Ovary (tissue), 9 donors: Measurements from ENCODE around the gene PNPO. TPM values are rescaled to one million over a fixed set of nuclear protein-coding genes. Genes with fewer than 3 reads are reported as not detected.

Source experiments
- DNase-seq, 5 donors: peaks; one replicate each; pipeline ENCODE4 v3.0.0-alpha.2; 2019 to 2020
- H3K27ac ChIP-seq, 2 donors: fragments of 200-600 bp; one replicate each; pipeline versions ENCODE4 v1.5.1 to v1.8.0; 2019 to 2022
- H3K27me3 ChIP-seq: fragments of 200-600 bp; one replicate; pipeline ENCODE4 v1.8.0; 2022
- H3K36me3 ChIP-seq: fragments of 200-600 bp; sonication (generic); one replicate; pipeline ENCODE4 v1.5.1; 2019
- H3K4me1 ChIP-seq: one replicate; pipeline ENCODE4 v1.8.1; 2013; ENCODE audit warnings: mild to moderate bottlenecking, moderate library complexity; ENCODE audit not compliant: insufficient read depth
- H3K4me3 ChIP-seq: fragments of 200-600 bp; sonication (generic); one replicate; pipeline ENCODE4 v1.5.1; 2017
- H3K9me3 ChIP-seq, 2 donors: fragments of 200-600 bp in 1 of 2; sonication (generic) in 1 of 2; one replicate each; pipeline versions ENCODE4 v1.5.1 to v1.8.1; 2013 to 2019; ENCODE audit warnings: mild to moderate bottlenecking in 1 of 2, moderate library complexity in 1 of 2
- EP300 ChIP-seq: sonication (generic); formaldehyde crosslinking; IDR thresholded peaks from one replicate; pipeline ENCODE4 v1.6.1; 2017; ENCODE audit warnings: antibody characterized with exemption
- POLR2A ChIP-seq: fragments of 450-650 bp; IDR thresholded peaks from one replicate; pipeline ENCODE4 v1.6.1; 2017; ENCODE audit warnings: antibody characterized with exemption, mild to moderate bottlenecking, moderate library complexity
- WGBS, 3 donors: extraction: QIAGEN DNeasy Blood & Tissue Kit in 1 of 3; methylation state at CpG; one replicate each; pipeline versions ENCODE4 v1.1.5 to v1.1.7; 2013 to 2017; 5-methylcytosine and 5-hydroxymethylcytosine counted together
- intact Hi-C, 4 donors: fragments of 100-400 bp; cut with DNase I; formaldehyde crosslinking; loops; one replicate each; pipeline versions ENCODE4 v1.11.0 to v1.15.1; 2022 to 2023
- polyA plus RNA-seq, 2 donors: library from polyadenylated mRNA; stranded (reverse); fragments of 200-250 nt in 1 of 2; fragments of 350-450 nt in 1 of 2; fragmentation: Illumina TruSeq in 1 of 2; extraction: RNeasy Lipid Tissue Mini Kit (QIAGEN cat#74804) in 1 of 2; gene quantifications; one replicate each; pipeline ENCODE4 v1.2.3, GENCODE V29; 2013 to 2014
- total RNA-seq, 7 donors: library from RNA; depleted of rRNA in 2 of 7; stranded (reverse); fragments of >200 nt in 2 of 7; fragmentation: NEBNext Ultra II Directional in 3 of 7; extraction: Animal tissue kit (Norgen Biotek cat#: 25700) in 3 of 7; gene quantifications; one replicate each; pipeline versions ENCODE4 v1.1.0 to v1.2.4, GENCODE V29; 2016 to 2023
- TF ChIP-seq, protein P1 (sequence below), 3 donors: fragments of 450-650 bp in 2 of 3; fragments of 200-600 bp in 1 of 3; IDR thresholded peaks; one replicate each; pipeline versions ENCODE4 v1.5.1 to v1.8.0; 2016 to 2022; ENCODE audit warnings: antibody characterized with exemption in 3 of 3, mild to moderate bottlenecking in 1 of 3
- donor health status: DM: no; HTN: no; CAD: no; lungs with moderate emphysema.
- donor health status: DM: no; HTN: no; CAD: no.
- donor health status: Bipolar disorder and iron deficiency.
- donor health status: DM: yes; HTN: yes; CAD: no.
- donor health status: DM: no; HTN: no; CAD: no.
- donor health status: DM: yes; HTN: yes; CAD: no.

PNPO gene
- total and polyA plus RNA-seq, 9 donors = 6.1 to 32.4 (median 21.8) TPM

GRCh38 chr17:47990962-47991731 is 49.8 kb downstream of the PNPO start:
- 56 to 64% (median 61%) methylated on average over 14 of the region's 14 CpGs for WGBS, 3 donors
- H3K4me3 ChIP-seq = no peak overlapping the region
- TF ChIP-seq EP300 = no peak
- TF ChIP-seq, protein P1, sequence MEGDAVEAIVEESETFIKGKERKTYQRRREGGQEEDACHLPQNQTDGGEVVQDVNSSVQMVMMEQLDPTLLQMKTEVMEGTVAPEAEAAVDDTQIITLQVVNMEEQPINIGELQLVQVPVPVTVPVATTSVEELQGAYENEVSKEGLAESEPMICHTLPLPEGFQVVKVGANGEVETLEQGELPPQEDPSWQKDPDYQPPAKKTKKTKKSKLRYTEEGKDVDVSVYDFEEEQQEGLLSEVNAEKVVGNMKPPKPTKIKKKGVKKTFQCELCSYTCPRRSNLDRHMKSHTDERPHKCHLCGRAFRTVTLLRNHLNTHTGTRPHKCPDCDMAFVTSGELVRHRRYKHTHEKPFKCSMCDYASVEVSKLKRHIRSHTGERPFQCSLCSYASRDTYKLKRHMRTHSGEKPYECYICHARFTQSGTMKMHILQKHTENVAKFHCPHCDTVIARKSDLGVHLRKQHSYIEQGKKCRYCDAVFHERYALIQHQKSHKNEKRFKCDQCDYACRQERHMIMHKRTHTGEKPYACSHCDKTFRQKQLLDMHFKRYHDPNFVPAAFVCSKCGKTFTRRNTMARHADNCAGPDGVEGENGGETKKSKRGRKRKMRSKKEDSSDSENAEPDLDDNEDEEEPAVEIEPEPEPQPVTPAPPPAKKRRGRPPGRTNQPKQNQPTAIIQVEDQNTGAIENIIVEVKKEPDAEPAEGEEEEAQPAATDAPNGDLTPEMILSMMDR (IDR thresholded peaks at IDR 0.05) = no peak
- TF ChIP-seq POLR2A = no peak
- no peak for DNase-seq
- H3K9me3 ChIP-seq = no peaks in the 10 kb centered on the region
- intact Hi-C loops = no loop called here
- no peaks in the 10 kb centered on the region for H3K4me1 ChIP-seq
- no peaks in the 10 kb centered on the region for H3K36me3 ChIP-seq
- H3K27me3 ChIP-seq = no peaks in the 10 kb centered on the region
- H3K27ac ChIP-seq = no peak overlapping the region

- Histone ChIP-seq H3K27me3 (no peaks in the 10 kb centered on the region), H3K4me3 (no peak overlapping the region), H3K9me3 (no peaks in the 10 kb centered on the region), H3K27ac (no peak overlapping the region), H3K4me1 (no peaks in the 10 kb centered on the region), H3K36me3 (no peaks in the 10 kb centered on the region)
- no peak for TF ChIP-seq POLR2A
- TF ChIP-seq, protein P1 (IDR thresholded peaks at IDR 0.05) = no peak
- no peak for TF ChIP-seq EP300
- 57 to 65% (median 61%) methylated on average over 4 of the region's 4 CpGs for WGBS, 3 donors
- DNase-seq = no peak
- intact Hi-C loops = no loop called here
These were observed 50.8 kb downstream of the PNPO start for GRCh38 chr17:47992216-47992615.

DNA sequence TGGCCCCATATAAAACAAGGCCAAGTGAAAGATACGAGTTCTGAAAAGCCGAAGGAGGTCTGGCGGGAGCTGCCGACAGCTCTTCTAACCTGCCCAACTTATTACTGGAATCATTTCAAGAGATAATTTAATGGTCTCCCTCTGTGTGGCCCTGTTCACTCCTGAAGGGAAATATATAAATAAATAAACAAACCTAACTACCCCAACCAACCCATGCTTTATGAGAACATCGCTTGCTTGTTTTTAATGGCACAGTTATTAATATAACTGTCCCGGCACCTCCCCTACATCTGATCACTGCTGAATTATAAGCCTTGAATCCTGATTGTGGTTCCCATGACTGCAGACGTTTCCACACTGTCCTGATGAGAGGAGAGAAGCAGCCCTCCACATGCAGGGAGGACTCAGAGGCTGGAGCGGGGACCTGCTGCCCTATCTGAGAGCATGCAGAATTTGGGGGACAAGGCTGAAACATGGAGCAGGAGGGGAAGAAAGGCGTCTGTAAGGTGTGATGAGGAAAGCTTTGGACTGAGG is 51.7 kb downstream of the PNPO start:
- Histone ChIP-seq H3K27me3 (no peaks in the 10 kb centered on the region), H3K4me1 (no peaks in the 10 kb centered on the region), H3K36me3 (no peaks in the 10 kb centered on the region), H3K9me3 (no peaks in the 10 kb centered on the region), H3K27ac (no peak overlapping the region), H3K4me3 (no peak overlapping the region)
- WGBS, 3 donors = 39 to 56% (median 39%) methylated on average over 9 of the region's 9 CpGs
- DNase-seq = no peak
- TF ChIP-seq EP300 (no peak), POLR2A (no peak)
- TF ChIP-seq, protein P1 (IDR thresholded peaks at IDR 0.05) = no peak
- intact Hi-C loops = no loop called here

DNA sequence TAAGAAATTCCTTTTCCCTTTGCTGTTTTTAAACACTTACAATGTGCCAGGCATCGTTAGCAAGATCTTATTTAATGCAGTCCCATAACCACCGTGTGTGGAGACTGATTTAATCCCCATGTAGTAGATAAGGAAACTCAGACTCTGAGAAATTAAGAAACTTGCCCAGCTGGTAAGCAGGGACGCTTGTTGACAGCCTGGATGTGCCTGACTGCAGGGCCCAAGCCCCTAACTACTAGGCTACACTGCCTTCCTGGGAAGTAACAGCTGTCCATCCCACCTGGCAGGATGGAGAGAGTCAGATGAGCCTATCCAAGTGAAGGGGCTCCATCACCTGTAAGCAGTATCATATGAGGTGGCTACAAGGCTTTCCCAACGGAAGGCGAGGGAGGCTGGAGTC is 52.6 kb downstream of the PNPO start:
- Histone ChIP-seq H3K36me3 (no peaks in the 10 kb centered on the region), H3K4me3 (no peak overlapping the region), H3K4me1 (no peaks in the 10 kb centered on the region), H3K27me3 (no peaks in the 10 kb centered on the region), H3K27ac (no peak overlapping the region), H3K9me3 (no peaks in the 10 kb centered on the region)
- no peak for DNase-seq
- WGBS, 3 donors = 75 to 79% (median 77%) methylated on average over 5 of the region's 5 CpGs
- intact Hi-C loops = no loop called here
- no peak for TF ChIP-seq POLR2A
- no peak for TF ChIP-seq EP300
- TF ChIP-seq, protein P1 (IDR thresholded peaks at IDR 0.05) = no peak
